Thyroid gland (tissue), 4 donors: ENCODE measurements around the gene METRNL.

Source experiments
- CTCF ChIP-seq, 6 experiments: fragments of 200-600 bp in 3 of 6; fragments of 450-650 bp in 3 of 6; sonication (generic) in 3 of 6; IDR thresholded peaks; one replicate each; pipeline ENCODE4 v1.5.1; 2016 to 2019; ENCODE audit warnings: antibody characterized with exemption in 6 of 6, mild to moderate bottlenecking in 2 of 6, inconsistent platforms in 1 of 6, moderate library complexity in 1 of 6
- POLR2A ChIP-seq, 2 donors: fragments of 450-650 bp; IDR thresholded peaks; one replicate each; pipeline ENCODE4 v1.6.1; 2017; ENCODE audit warnings: antibody characterized with exemption in 2 of 2, mild to moderate bottlenecking in 2 of 2, moderate library complexity in 1 of 2

DNA sequence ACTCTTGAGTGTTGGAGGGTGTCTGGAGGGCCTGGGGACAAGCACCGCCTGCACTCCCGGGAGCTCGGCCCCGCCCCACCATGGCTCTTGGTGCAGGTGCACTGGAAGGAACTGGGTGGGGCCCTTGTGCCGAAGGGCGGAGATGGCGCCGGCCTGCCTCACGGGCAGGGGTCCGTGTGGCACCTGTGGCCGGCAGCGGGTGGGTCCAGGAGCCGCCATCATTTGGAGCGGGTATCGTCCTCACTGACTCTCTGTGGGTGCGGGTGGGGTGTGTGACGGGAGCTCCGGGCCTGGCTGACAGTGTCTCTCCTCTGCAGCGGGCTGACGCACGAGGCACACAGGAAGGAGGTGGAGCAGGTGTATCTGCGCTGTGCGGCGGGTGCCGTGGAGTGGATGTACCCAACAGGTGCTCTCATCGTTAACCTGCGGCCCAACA, 5.2 kb downstream of the METRNL start:
- TF ChIP-seq CTCF (IDR thresholded peaks at IDR 0.05) (no peak), POLR2A (IDR thresholded peaks at IDR 0.05) (no peak)
